Uterus (tissue), 4 donors: Measurements from ENCODE around the gene PLAC9. TPM values are rescaled to one million over a fixed set of nuclear protein-coding genes. Genes with fewer than 3 reads are reported as not detected.
"Not testable (repeated sequence)": the region's sequence is repeated elsewhere in the genome, so short reads cannot be mapped to it uniquely, and the experiment has no call there.

Experiments
- DNase-seq, 2 donors: peaks; one replicate each; pipeline ENCODE4 v3.0.0-alpha.2; 2019 to 2020
- H3K27ac ChIP-seq, 2 donors: fragments of 200-600 bp; sonication (generic); 1 replicate in 1 of 2; 2 replicates in 1 of 2; pipeline ENCODE4 v1.5.1; 2016 to 2018
- H3K27me3 ChIP-seq, 2 donors: fragments of 200-600 bp; sonication (generic); one replicate each; pipeline ENCODE4 v1.5.1; 2018 to 2019; ENCODE audit warnings: control low read depth in 1 of 2
- H3K36me3 ChIP-seq, 2 donors: fragments of 200-600 bp; sonication (generic); one replicate each; pipeline ENCODE4 v1.5.1; 2019; ENCODE audit warnings: control low read depth in 1 of 2
- H3K4me1 ChIP-seq, 2 donors: fragments of 200-600 bp; sonication (generic); one replicate each; pipeline ENCODE4 v1.5.1; 2018 to 2019; ENCODE audit warnings: control low read depth in 1 of 2
- H3K4me3 ChIP-seq, 2 donors: fragments of 200-600 bp; sonication (generic); 1 replicate in 1 of 2; 2 replicates in 1 of 2; pipeline ENCODE4 v1.5.1; 2018 to 2019; ENCODE audit warnings: mild to moderate bottlenecking in 1 of 2
- H3K9me3 ChIP-seq, 2 donors: fragments of 200-600 bp; sonication (generic); one replicate each; pipeline ENCODE4 v1.5.1; 2019; ENCODE audit warnings: control low read depth in 1 of 2
- CTCF ChIP-seq, 4 experiments: fragments of 200-600 bp in 2 of 4; fragments of 450-650 bp in 2 of 4; sonication (generic) in 2 of 4; IDR thresholded peaks; one replicate each; pipeline ENCODE4 v1.5.1; 2016 to 2019; ENCODE audit warnings: antibody characterized with exemption in 4 of 4, mild to moderate bottlenecking in 2 of 4, moderate library complexity in 1 of 4
- POLR2A ChIP-seq, 2 donors: fragments of 450-650 bp; IDR thresholded peaks; one replicate each; pipeline ENCODE4 v1.6.1; 2016; ENCODE audit warnings: antibody characterized with exemption in 2 of 2, mild to moderate bottlenecking in 1 of 2, moderate library complexity in 1 of 2
- intact Hi-C: fragments of 100-400 bp; cut with DNase I; formaldehyde crosslinking; loops from one replicate; pipeline ENCODE4 v1.15.1; 2023; ENCODE audit warnings: low total_unique reads
- total RNA-seq, 4 donors: library from RNA; depleted of rRNA in 3 of 4; stranded (reverse); fragments of >200 nt in 3 of 4; gene quantifications; one replicate each; pipeline versions ENCODE4 v1.1.0 to v1.2.4, GENCODE V29; 2014 to 2023
- donor health status: DM: yes; HTN: yes; CAD: no.

PLAC9 gene
- total RNA-seq, 4 donors from 2014 or later = 24.5 to 91.7 (median 30.2) TPM

- Histone ChIP-seq H3K4me1 (peaks cover 6 to 10% of the 10 kb centered on the region in 2 donors), H3K36me3 (no peaks in the 10 kb centered on the region), H3K27ac (no peak overlapping the region), H3K4me3 (no peak overlapping the region), H3K9me3 (no peaks in the 10 kb centered on the region), H3K27me3 (no peaks in the 10 kb centered on the region)
- no peak for DNase-seq
- intact Hi-C loops = loop anchor here (5.0 kb wide), 1 partner anchor 82 kb away; no protein-coding TSS in a partner anchor
- TF ChIP-seq CTCF (IDR thresholded peaks at IDR 0.05) (no peak), POLR2A (IDR thresholded peaks at IDR 0.05) (no peak)
These were observed 7.7 kb downstream of the PLAC9 start for GRCh38 chr10:80140251-80140650.

- Histone ChIP-seq H3K4me3 (no peak overlapping the region), H3K4me1 (peaks cover 6 to 8% of the 10 kb centered on the region in 2 donors), H3K9me3 (no peaks in the 10 kb centered on the region), H3K36me3 (no peaks in the 10 kb centered on the region), H3K27me3 (no peaks in the 10 kb centered on the region), H3K27ac (no peak overlapping the region)
- TF ChIP-seq POLR2A (IDR thresholded peaks at IDR 0.05) (no peak), CTCF (IDR thresholded peaks at IDR 0.05) (no peak)
- DNase-seq = no peak
- intact Hi-C loops = loop anchor here (5.0 kb wide), 1 partner anchor 80 kb away; no protein-coding TSS in a partner anchor
These were observed 9.3 kb downstream of the PLAC9 start for GRCh38 chr10:80141696-80142460.

- Histone ChIP-seq H3K27ac (peak overlapping the region in 1 of 2 donors; percentile 10), H3K27me3 (no peaks in the 10 kb centered on the region), H3K36me3 (no peaks in the 10 kb centered on the region), H3K4me3 (no peak overlapping the region), H3K4me1 (peaks cover 5 to 6% of the 10 kb centered on the region in 2 donors), H3K9me3 (no peaks in the 10 kb centered on the region)
- no peak for DNase-seq
- intact Hi-C loops = loop anchor here (5.0 kb wide), 1 partner anchor 78 kb away; no protein-coding TSS in a partner anchor
- TF ChIP-seq POLR2A (IDR thresholded peaks at IDR 0.05) = no peak
- TF ChIP-seq CTCF (IDR thresholded peaks at IDR 0.05) = no peak
These were observed 11.7 kb downstream of the PLAC9 start for GRCh38 chr10:80144067-80144695.

- peak in 1 of 2 donors; percentile 13 for DNase-seq
- intact Hi-C loops = loop anchor here (5.0 kb wide), 1 partner anchor 78 kb away; no protein-coding TSS in a partner anchor
- H3K9me3 ChIP-seq = peaks cover 0 to 4% of the 10 kb centered on the region in 2 donors
- no peak for TF ChIP-seq CTCF (IDR thresholded peaks at IDR 0.05)
- TF ChIP-seq POLR2A (IDR thresholded peaks at IDR 0.05) = no peak
- no peaks in the 10 kb centered on the region for H3K36me3 ChIP-seq
- H3K27ac ChIP-seq = peak overlapping the region in 1 of 2 donors; percentile 10
- H3K4me3 ChIP-seq = no peak overlapping the region
- H3K27me3 ChIP-seq = no peaks in the 10 kb centered on the region
- peaks cover 5 to 6% of the 10 kb centered on the region in 2 donors for H3K4me1 ChIP-seq
These were observed 12.2 kb downstream of the PLAC9 start for GRCh38 chr10:80144696-80145131.

GRCh38 chr10:80145406-80146308 lies 13.1 kb downstream of the PLAC9 start:
- H3K27me3 ChIP-seq, H3K4me3 ChIP-seq, intact Hi-C loops, H3K4me1 ChIP-seq, H3K36me3 ChIP-seq, H3K9me3 ChIP-seq: not testable (repeated sequence)
- peak overlapping the region; percentile 10 to 38 for H3K27ac ChIP-seq
- DNase-seq = peak in 1 of 2 donors; percentile 27
